CD4-positive, alpha-beta T cell treated with Interleukin-2 at 100 ng/mL for 4 hours (primary cell): ENCODE data around the gene ITIH2.
"Not testable (repeated sequence)": the region's sequence is repeated elsewhere in the genome, so short reads cannot be mapped to it uniquely, and the experiment has no call there.

Experiments used
- DNase-seq: peaks from one replicate; pipeline ENCODE4 v3.0.0-alpha.2; 2020; ENCODE audit warnings: low spot score

Gene ITIH2

GRCh38 chr10:7738536-7739407 lies 35.7 kb downstream of the ITIH2 start:
- no peak for DNase-seq

DNA sequence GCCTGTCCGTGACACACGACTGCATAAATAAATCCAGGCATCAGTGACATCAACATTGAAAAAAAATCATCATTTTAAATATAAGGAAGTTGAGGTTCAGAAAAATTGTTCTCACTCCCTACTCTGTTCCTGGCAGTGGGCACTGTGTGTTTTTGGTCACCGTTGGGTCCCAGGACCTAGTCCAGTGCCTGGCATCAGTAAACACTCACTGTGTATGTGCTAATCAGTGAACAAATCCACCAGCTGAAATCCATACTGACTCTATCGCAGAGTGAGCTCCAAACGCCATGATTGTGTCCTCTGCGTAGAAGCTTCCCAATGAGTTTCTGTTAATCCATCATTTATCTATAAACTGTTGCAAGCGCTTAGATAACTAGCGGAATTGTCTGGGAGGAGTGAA lies 41.2 kb downstream of the ITIH2 start:
- no peak for DNase-seq

- not testable (repeated sequence) for DNase-seq
These were observed 45.5 kb downstream of the ITIH2 start for GRCh38 chr10:7748637-7749036.

GRCh38 chr10:7750222-7750621 lies 47.1 kb downstream of the ITIH2 start:
- DNase-seq, result no peak

DNA sequence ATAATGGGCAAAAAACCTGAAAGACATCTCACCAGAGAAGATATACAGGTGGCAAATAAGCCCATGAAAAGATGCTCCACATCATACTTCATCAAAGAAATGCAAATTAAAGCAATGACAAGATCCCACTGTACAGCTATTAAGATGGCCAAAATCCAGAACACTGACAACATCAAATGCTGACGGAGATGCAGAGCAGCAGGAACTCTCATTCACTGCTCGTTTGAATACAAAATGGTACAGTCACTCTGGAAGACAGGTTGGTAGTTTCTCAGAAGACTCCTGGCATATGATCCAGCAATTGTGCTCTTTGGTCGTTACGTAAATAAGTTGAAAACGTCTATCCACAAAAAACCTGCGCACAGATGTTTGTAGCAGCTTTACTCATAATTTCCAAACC lies 49.1 kb downstream of the ITIH2 start:
- no peak for DNase-seq

- no peak for DNase-seq
These were observed 52.0 kb downstream of the ITIH2 start for GRCh38 chr10:7755103-7755502.

- peak; percentile 6 for DNase-seq
These were observed 53.4 kb downstream of the ITIH2 start for GRCh38 chr10:7756360-7756992.

DNA sequence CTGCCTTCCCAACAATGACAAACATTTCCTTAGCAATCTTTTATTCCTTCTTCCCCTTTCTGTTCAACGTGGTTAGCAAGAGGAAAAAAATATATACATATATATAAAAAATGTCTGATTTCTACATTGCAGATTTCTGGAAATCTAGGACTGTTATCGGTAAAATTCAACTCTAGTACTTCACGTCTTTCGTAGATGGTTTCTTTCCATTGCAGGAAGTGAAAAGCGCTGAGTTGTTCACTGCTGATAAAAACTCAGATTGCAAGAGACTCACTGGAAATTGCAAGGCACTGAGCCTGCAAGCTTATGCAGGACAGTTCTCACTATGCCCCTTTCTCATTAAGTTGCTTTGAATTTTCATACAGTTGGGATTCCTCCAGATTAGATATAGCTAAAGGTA lies 60.8 kb downstream of the ITIH2 start:
- no peak for DNase-seq

DNA sequence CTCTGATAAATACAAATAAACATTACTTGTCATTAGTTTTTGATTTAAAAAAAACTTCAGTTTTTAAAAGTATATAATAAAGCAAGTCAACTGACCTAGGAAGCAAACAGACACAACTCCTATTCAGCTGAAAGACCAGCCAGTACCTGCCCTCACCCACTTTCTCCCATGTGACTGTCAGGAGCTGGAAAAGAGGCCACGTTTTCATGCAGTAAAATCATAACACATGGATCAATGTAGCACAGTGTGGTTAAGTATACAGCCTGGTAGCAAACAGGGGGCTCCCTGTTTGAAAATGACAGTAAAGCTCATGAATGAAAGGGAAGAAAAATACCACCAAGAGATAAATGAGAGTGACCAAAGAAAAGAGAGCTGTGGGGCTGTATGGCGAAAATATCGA lies 63.1 kb downstream of the ITIH2 start:
- DNase-seq, result no peak

DNA sequence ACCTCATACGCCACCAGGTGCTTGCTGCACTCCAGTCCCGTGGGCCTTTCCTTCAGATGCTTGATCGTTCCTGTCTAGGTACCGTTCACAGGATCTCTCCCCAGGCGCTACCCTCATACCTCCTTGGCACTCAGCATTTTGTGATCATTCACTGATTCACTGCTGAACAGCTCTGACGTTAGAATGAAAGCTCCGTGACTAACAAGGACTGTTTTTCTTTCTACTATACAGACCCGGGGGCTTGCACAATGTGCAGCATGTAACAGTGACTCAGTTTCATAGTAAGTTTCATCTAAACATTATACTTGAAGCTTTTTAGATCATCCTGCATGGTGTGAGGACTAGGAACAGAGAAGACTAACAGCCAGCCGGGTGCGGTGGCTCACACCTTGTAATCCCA lies 64.1 kb downstream of the ITIH2 start:
- no peak for DNase-seq

DNA sequence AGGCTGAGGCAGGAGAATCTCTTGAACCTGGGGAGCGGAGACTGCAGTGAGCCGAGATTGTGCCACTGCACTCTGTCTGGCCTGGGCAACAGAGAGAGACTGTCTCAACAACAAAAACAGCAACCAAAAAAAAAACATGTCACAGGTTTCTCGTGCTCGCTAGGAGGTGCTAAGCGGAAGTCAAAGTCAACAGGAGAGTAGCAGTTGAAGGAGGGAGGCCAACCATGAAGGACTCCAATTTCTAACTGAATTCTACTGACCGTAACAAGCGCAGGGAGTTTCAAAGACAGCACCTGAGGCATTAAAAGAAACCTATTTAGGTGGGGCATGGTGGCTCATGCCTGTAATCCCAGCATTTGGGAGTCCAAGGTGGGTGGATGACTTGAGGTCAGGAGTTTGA lies 65.3 kb downstream of the ITIH2 start:
- DNase-seq, result no peak

- DNase-seq, result no peak
These were observed 71.0 kb downstream of the ITIH2 start for GRCh38 chr10:7773845-7774801.

DNA sequence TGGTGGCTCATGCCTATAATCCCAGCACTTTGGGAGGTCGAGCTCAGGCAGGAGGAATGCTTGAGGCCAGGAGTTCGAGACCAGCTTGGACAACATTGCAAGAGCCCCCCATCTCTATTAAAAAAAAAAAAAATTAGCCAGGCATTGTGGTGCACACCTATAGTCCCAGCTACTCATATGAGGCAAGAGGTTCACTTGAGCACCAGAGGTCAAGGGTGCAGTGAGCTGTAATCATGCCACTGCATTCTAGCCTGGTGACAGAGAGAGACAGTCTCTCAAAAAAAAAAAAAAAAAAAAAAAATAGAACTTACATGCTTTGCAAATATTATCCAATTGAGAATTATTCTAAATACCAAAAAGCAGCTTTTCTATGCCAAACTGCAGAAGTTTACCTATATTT lies 73.7 kb downstream of the ITIH2 start:
- no peak for DNase-seq

- DNase-seq, result not testable (repeated sequence)
These were observed 79.1 kb downstream of the ITIH2 start for GRCh38 chr10:7782194-7782593.

- DNase-seq, result no peak
These were observed 83.3 kb downstream of the ITIH2 start for GRCh38 chr10:7786430-7786829.

GRCh38 chr10:7787150-7787856 lies 84.2 kb downstream of the ITIH2 start:
- DNase-seq, result no peak

DNA sequence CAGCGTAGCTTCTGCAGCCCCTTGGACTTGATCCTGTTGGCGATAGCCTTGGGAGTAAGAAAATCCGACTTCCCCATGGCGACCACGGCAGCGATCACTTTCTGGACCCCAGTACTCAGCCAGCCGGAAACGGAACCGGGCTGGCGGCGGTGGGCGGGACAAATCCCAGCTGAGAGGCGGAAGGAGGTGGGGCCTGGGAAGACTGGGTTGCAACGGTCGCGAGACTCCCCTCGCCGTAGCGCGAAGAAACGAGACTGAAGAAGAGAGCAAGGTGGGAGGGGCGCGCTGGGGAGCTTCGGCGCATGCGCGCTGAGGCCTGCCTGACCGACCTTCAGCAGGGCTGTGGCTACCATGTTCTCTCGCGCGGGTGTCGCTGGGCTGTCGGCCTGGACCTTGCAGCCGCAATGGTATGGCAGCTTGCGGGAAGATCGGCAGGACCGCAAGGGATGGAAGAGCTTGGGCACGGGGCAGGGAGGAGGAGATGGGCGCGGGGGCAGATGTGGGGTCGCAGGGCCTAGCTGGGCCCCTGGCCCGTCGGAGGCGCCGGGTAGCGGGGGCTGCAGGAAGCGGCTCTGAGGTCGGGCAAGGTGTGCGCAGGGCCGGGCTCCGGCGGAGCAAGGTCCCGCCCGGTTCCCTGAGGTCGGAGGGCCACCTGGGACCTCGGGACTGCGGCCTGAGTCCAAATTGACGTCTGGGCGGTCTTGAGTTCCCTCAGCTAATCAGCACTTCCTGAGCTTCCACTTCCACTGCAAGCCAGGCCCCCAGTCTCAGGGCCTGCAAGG lies 84.9 kb downstream of the ITIH2 start, which contains the start of the genes ATP5F1C and KIN:
TSS of gene ATP5F1C (plus strand) at position 321 of the 782 bp plus-strand sequence. CDS start at position 352, 31 bp downstream.
TSS of gene KIN (minus strand) at position 137 of the 782 bp plus-strand sequence. CDS start at position 77, 60 bp downstream.
- peak; percentile 98 for DNase-seq

- no peak for DNase-seq
These were observed 85.6 kb downstream of the ITIH2 start for GRCh38 chr10:7788639-7789286.

DNA sequence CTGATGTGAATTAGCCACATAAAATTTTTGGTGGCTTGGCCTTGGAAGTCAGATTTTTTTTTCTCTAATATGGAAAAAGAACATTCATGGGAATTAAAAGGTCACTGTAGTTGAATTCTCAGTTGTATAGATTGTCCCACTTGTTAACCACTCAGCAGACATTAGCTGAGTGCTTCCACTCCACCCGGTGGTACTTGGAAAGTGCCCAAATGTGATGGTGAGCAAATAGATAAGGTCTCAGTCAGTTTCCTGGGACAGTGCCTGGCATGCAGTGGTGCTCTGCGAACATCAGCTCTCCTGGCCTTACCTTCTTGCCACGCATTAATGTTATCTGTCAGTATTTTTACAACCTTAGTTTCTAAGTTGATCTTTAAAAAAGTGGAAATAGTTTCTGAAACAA lies 86.3 kb downstream of the ITIH2 start:
- DNase-seq, result no peak

DNA sequence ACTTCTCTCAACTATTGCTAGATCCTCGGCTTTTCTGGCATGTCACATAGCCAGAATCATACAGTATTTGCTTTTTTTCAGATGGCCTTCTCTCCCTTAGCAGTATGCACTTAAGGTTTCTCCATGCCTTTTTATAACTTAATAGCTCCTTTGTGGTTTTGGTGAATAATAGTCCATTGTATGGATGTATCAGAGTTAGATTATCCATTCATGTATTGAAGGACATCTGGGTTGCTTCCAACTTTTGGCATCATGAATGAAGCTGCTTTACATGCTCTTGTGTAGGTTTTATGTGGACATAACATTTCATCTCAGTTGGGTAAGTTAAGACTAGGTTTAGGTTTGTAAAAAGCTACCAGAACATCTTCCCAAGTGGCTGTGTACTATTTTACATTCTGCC lies 89.4 kb downstream of the ITIH2 start:
- no peak for DNase-seq
